Measurements from ENCODE around the gene KLHL21. TPM values are rescaled to one million over a fixed set of nuclear protein-coding genes. Genes with fewer than 3 reads are reported as not detected.
"Not testable (repeated sequence)": the region's sequence is repeated elsewhere in the genome, so short reads cannot be mapped to it uniquely, and the experiment has no call there.

The KLHL21 gene, protein sequence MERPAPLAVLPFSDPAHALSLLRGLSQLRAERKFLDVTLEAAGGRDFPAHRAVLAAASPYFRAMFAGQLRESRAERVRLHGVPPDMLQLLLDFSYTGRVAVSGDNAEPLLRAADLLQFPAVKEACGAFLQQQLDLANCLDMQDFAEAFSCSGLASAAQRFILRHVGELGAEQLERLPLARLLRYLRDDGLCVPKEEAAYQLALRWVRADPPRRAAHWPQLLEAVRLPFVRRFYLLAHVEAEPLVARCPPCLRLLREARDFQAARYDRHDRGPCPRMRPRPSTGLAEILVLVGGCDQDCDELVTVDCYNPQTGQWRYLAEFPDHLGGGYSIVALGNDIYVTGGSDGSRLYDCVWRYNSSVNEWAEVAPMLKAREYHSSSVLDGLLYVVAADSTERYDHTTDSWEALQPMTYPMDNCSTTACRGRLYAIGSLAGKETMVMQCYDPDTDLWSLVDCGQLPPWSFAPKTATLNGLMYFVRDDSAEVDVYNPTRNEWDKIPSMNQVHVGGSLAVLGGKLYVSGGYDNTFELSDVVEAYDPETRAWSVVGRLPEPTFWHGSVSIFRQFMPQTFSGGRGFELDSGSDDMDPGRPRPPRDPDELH
- 10 to 100 TPM; 20.2 to 46.2 TPM for total RNA-seq

DNA sequence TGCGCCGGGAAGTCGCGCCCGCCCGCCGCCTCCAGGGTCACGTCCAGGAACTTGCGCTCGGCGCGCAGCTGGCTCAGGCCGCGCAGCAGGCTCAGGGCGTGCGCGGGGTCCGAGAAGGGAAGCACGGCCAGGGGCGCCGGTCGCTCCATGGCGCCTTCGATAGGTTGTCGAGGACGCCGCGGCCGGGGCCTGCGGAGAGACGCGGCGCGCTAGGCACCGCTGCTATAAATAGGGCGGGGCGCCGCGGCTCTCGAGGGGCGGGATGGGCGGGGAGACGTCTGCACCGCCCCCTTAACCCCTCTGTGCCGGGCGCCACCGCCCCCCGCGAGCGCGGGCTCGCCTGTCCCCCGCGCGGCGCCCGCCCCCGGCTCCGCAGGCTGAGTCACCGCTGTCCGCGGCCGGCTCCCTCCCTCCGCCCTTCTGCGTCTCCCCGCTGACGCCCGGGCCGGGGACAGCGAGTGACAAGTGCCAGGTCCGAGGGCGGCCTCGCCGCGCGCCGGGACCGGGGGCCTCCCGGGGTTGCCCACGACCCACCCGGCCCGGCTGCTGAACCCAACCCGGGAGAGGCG lies at the start of gene KLHL21:
Gene KLHL21, minus strand, starts transcription at position 201 of the 569 bp plus-strand sequence. Its CDS starts 52 bp downstream, at position 149.
- ATAC-seq (peak; percentile 89 to 93), DNase-seq (ENCODE audit: low spot score) (peak; percentile 96)
- Mint-ChIP-seq H3K9me3 (no peaks in the 10 kb centered on the region), H3K4me3 (peak within 1 kb of the TSS; percentile 94), H3K4me1 (ENCODE audit: low read depth in 2 of 2) (peaks cover 21 to 38% of the 10 kb centered on the region in 2 donors), H3K27ac (peak within 1 kb of the TSS; percentile 94 to 95), H3K36me3 (no peaks in the 10 kb centered on the region), H3K27me3 (no peaks in the 10 kb centered on the region)

DNA sequence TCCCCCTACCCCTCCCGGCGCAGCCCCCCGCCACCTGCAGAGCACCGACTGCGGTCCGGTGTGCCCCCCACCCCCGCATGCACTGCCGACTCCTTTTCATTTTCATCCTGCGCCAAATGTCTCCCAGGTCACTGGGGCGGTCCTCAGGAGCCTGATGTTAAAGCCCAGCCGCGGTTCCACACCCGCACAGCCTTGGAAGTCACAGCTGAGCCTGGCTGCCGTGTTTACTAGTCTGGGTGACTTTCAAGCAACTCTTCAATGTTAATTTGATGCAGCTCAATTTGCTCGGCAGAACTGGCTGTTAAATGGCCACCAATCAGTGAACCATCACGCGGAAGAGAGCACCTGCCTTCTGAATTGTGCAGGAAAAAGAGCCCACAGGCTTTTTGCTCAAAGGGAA lies 49.2 kb upstream of the KLHL21 start:
- Mint-ChIP-seq H3K9me3 (no peaks in the 10 kb centered on the region), H3K4me3 (no peak overlapping the region), H3K27ac (no peak overlapping the region), H3K27me3 (no peaks in the 10 kb centered on the region), H3K36me3 (no peaks in the 10 kb centered on the region), H3K4me1 (ENCODE audit: low read depth in 2 of 2) (no peaks in the 10 kb centered on the region)
- DNase-seq (ENCODE audit: low spot score): no peak
- no peak for ATAC-seq

DNA sequence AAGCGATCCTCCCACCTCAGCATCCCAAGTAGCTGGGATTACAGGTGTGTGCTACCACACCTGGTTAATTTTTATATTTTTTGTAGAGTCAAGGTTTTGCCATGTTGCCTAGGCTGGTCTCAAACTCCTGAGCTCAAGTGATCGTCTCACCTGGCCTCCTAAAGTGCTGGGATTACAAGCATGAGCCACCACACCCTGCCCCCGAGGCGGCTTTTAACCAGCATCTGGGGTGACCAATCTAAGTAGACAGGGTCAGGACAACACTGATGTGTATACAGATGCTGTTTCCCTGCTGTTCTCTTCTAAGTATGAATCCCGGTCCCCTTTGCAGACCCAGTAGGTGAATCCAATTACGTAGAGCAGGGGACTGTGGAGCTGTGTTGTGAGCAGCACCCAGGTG lies 45.9 kb upstream of the KLHL21 start:
- H3K4me1 Mint-ChIP-seq (ENCODE audit: low read depth in 2 of 2): no peaks in the 10 kb centered on the region
- no peak overlapping the region for H3K27ac Mint-ChIP-seq
- H3K36me3 Mint-ChIP-seq: no peaks in the 10 kb centered on the region
- H3K9me3 Mint-ChIP-seq: no peaks in the 10 kb centered on the region
- ATAC-seq (no peak), DNase-seq (ENCODE audit: low spot score) (no peak)
- no peak overlapping the region for H3K4me3 Mint-ChIP-seq
- H3K27me3 Mint-ChIP-seq: no peaks in the 10 kb centered on the region

DNA sequence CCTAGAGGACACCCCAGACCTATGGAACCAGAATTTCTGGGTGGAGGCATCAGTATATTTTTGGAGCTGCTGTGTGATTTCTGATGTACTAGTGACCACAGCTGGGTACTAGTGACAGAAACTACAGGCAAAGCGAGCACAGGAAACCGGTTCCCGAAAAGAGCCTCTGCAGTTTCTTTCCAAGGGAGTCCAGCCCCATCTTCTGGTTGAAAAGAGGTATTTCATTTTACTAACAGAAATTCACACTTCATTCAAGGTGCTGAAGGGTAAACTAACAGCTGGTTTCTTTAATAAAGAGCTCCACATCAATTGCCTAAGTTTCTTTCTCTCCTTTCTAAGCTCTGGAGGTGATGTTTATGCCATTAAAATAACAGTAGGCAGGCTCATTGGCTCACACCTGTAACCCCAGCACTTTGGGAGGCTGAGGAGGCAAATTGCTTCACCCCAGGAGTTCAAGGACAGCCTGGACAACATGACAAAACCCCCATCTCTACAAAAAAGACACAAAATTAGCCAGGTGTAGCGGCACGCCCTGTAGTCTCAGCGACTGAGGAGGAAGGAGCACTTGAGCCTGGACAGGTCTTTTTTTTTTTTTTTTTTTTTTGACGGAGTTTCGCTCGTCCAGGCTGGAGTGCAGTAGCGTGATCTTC lies 44.0 kb upstream of the KLHL21 start:
- no peaks in the 10 kb centered on the region for H3K36me3 Mint-ChIP-seq
- ATAC-seq (peak in 1 of 2 donors; percentile 48), DNase-seq (ENCODE audit: low spot score) (no peak)
- H3K4me1 Mint-ChIP-seq (ENCODE audit: low read depth in 2 of 2): no peaks in the 10 kb centered on the region
- H3K4me3 Mint-ChIP-seq: no peak overlapping the region
- no peaks in the 10 kb centered on the region for H3K27me3 Mint-ChIP-seq
- no peak overlapping the region for H3K27ac Mint-ChIP-seq
- H3K9me3 Mint-ChIP-seq: no peaks in the 10 kb centered on the region

DNA sequence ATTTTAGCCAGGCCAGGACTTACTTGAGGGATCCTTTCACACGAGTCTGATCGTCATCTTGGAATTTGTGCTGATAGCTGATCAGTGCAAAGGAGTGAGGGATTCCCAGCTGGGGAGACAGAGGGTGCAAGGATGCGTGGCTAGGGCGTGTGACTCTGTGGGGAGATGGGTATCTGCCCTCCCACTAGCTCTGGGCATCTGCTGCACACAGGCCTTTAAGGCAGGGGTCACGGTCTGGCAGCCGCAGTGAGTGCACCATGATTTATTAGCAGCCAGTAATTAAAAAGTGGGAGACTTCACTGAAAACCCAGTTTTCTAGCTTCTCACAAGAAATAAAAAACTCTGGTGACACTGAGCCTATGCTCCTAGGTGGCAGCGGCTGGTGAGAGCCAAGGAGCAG lies 42.3 kb upstream of the KLHL21 start:
- H3K27me3 Mint-ChIP-seq: no peaks in the 10 kb centered on the region
- H3K4me3 Mint-ChIP-seq: no peak overlapping the region
- no peak for ATAC-seq
- no peaks in the 10 kb centered on the region for H3K4me1 Mint-ChIP-seq (ENCODE audit: low read depth in 2 of 2)
- DNase-seq (ENCODE audit: low spot score): no peak
- H3K27ac Mint-ChIP-seq: no peak overlapping the region
- no peaks in the 10 kb centered on the region for H3K9me3 Mint-ChIP-seq
- H3K36me3 Mint-ChIP-seq: no peaks in the 10 kb centered on the region

DNA sequence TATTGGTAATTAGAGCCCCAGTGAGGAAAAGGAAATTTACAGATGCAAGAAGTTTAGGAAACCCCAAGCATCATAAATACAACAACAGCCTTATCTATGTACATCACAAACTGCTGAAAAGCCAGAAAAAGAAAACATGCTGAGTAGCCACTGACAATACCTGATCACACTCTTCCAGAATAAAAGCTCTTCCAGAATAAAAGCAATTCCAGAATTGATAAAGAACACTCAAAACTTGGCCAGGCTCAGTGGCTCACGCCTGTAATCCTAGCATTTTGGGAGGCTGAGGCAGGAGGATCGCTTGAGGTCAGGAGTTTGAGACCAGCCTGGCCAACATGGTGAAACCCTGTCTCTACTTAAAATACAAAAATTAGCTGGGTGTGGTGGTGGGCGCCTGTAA lies 38.2 kb upstream of the KLHL21 start:
- H3K4me1 Mint-ChIP-seq (ENCODE audit: low read depth in 2 of 2); H3K27ac Mint-ChIP-seq; ATAC-seq; H3K4me3 Mint-ChIP-seq; H3K9me3 Mint-ChIP-seq; H3K27me3 Mint-ChIP-seq; H3K36me3 Mint-ChIP-seq; DNase-seq (ENCODE audit: low spot score): not testable (repeated sequence)

DNA sequence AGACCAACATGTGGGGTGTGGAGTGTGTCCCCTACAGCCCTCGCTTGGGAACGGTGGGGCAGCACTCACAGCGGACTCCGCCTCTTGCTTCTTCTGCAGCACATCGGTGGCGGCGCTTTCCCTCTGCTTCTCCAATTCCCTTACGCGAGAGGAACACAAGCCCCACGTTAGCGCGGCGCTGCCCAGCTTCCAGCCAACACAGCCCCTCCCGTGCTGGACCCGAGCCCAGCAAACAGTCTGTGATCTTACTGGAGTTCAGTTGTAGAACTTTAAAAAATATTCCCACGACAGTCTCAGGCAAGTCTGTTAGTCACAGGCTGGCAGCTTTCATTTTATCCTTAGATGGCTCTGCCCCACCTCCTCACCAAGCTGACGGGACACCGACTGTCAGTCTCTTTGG lies 35.6 kb upstream of the KLHL21 start:
- Mint-ChIP-seq H3K36me3 (no peaks in the 10 kb centered on the region), H3K4me1 (ENCODE audit: low read depth in 2 of 2) (no peaks in the 10 kb centered on the region)

DNA sequence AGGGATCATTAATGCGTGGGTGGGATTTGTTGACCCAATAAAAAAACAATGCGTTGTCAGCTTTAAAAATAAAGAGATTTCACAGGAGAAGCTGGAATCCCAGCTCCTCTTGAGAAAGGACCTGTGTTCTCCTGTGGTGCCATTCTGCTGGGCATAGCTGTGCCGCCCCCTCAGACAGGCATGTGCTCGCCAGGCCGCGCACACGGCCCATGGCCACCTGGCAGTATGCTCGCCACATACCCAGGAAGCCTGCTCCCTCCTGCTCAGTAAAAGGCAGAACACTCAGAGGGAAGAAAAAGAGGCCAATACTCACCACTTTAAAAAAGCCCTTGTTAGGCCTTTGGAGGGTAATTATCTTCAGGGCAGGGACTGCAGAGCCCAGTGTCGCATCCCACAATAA lies 35.1 kb upstream of the KLHL21 start:
- no peaks in the 10 kb centered on the region for H3K27me3 Mint-ChIP-seq
- H3K9me3 Mint-ChIP-seq: no peaks in the 10 kb centered on the region

More for the DNA sequence above, 35.6 kb upstream of the KLHL21 start:
- Mint-ChIP-seq H3K27me3 (no peaks in the 10 kb centered on the region), H3K27ac (no peak overlapping the region), H3K9me3 (no peaks in the 10 kb centered on the region), H3K4me3 (no peak overlapping the region)
- ATAC-seq: no peak
- DNase-seq (ENCODE audit: low spot score): no peak

DNA sequence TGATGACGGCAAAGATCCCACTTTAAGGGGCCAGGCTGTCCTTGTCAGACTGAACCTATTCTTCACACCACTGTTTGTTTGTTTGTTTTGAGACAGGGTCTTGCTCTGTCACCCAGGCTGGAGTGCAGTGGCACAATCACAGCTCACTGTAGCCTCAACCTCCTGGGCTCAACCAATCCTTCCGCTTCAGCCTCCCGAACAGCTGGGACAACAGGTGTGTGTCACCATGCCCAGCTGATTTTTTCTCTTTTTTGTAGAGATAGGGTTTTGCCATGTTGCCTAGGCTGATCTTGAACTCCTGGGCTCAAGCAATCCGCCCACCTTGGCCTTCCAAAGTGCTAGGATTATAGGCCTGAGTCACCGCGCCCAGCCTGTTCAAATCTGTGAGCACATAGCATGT lies 34.1 kb upstream of the KLHL21 start:
- not testable (repeated sequence) for ATAC-seq; H3K9me3 Mint-ChIP-seq; H3K27me3 Mint-ChIP-seq; H3K4me1 Mint-ChIP-seq (ENCODE audit: low read depth in 2 of 2); H3K27ac Mint-ChIP-seq; DNase-seq (ENCODE audit: low spot score); H3K4me3 Mint-ChIP-seq; H3K36me3 Mint-ChIP-seq

More for the DNA sequence above, 35.1 kb upstream of the KLHL21 start:
- H3K4me1 Mint-ChIP-seq (ENCODE audit: low read depth in 2 of 2): no peaks in the 10 kb centered on the region
- no peak overlapping the region for H3K27ac Mint-ChIP-seq
- no peaks in the 10 kb centered on the region for H3K36me3 Mint-ChIP-seq
- ATAC-seq: no peak
- DNase-seq (ENCODE audit: low spot score): no peak
- no peak overlapping the region for H3K4me3 Mint-ChIP-seq

DNA sequence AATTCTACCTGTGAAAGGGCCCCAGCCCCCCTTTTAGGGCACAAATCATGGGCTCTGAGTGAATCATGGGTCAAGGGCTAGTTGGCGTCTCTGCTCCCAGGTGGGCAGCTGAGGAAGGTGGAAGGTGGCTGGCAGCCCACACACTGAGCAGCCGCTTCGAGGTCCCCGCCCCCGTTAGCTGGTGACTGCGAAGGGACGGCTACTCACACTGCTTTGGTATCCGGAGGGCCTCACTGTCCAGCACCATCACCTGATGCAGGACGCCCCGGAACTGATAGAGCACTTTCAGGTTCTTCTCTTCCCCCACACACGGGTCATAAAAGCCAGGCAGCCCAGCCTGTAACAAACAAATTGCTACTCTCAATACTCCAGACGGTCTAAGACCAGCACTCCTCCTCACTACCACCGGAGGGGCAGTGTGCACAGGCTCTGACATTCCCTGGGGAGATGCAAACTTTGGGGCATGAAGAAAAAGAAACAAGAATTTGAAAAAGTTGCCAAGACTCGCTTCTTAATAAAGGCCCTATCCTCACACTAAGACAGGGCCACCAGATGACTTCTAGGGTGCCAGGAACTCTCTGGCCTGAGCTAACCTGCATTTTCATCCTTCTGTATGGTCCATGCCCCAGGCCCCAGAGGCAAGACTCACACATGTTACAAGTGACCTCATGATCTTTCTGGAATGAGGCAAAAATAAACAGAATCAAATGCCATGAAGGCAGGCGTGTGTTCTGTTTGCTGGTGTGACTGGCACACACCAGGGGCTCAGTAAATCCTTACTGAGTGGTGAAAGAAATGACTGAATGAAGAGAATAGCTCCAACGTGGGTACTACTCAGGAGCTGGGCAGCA lies 33.5 kb upstream of the KLHL21 start:
- no peaks in the 10 kb centered on the region for H3K4me1 Mint-ChIP-seq (ENCODE audit: low read depth in 2 of 2)

DNA sequence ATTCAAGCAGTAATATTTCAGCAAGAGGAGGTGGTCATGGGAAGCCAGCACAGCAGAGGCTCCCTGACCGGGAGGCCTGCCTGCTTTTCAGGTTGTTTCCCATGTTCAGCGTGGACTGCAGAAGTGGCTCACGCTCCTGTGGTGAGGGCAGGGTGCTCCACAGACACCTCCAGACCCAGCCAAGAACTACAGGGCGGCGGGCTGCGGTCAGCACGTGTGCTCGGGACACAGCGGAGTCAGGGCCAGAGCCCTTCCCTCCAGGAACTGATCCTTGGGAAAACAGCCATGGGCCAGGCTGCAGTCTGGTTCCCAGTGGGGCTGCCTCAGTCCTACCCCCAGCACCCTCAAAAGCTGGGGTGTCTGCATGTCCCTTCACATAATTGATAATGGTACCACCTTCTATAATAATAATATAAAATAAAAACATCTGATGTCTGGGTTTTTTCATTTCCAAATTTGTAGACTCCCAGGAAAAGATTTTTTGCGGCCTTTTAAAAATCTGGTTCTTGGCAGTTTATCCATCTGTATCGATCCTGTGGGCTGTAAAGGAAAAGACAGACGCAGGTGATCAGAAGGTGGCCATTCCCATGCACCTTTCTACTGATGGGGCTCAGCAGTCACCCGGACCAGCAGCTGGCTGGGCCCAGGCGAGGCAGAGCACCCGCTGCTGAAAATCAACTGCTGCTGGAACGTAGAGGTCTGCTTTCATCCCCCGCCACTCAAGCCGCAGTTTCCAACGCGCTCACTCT lies 32.7 kb upstream of the KLHL21 start:
- Mint-ChIP-seq H3K36me3 (no peaks in the 10 kb centered on the region), H3K27me3 (no peaks in the 10 kb centered on the region), H3K9me3 (no peaks in the 10 kb centered on the region), H3K27ac (no peak overlapping the region), H3K4me3 (no peak overlapping the region), H3K4me1 (ENCODE audit: low read depth in 2 of 2) (no peaks in the 10 kb centered on the region)
- DNase-seq (ENCODE audit: low spot score) (no peak), ATAC-seq (no peak)

More for the DNA sequence above, 33.5 kb upstream of the KLHL21 start:
- Mint-ChIP-seq H3K27me3 (no peaks in the 10 kb centered on the region), H3K9me3 (no peaks in the 10 kb centered on the region), H3K36me3 (no peaks in the 10 kb centered on the region), H3K4me3 (no peak overlapping the region), H3K27ac (no peak overlapping the region)
- no peak for DNase-seq (ENCODE audit: low spot score)
- ATAC-seq: no peak

DNA sequence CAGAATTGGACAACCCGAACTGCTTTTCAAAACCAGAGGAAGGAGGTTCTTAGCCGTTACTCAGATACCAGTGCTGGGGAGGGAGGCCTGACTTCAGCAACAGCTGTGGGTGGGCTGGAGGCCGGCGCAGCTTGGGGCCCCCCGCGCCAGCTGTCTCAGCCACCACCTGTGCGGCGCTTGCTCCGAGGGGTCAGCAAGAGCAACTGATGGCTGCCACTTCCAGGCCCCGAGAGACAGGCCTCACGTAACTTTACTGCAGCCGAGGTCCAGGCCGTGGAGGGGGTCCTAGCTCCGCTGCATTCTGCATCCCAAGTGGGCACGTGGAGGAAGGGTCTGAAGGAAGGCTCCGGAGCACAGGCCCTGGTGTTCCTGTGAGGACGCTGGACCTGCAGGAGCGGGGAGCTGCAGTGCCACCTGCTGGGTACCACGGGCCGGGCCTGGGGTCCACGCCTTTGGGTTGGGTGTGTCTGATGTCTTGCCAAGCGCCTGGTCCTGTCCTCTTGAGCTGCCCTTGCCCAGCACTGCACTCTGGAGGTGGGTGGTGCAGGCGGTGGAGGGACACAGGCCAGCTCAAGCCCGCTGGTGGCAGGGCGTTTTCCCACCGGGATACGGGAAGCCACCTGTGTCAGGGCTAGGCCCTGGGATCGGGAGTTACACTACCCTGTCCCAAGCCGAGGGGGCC lies 31.8 kb upstream of the KLHL21 start:
- no peak overlapping the region for H3K27ac Mint-ChIP-seq
- ATAC-seq: peak in 1 of 2 donors; percentile 37
- no peak overlapping the region for H3K4me3 Mint-ChIP-seq
- H3K9me3 Mint-ChIP-seq: no peaks in the 10 kb centered on the region
- H3K4me1 Mint-ChIP-seq (ENCODE audit: low read depth in 2 of 2): peaks cover 0 to 5% of the 10 kb centered on the region in 2 donors
- DNase-seq (ENCODE audit: low spot score): no peak
- H3K36me3 Mint-ChIP-seq: no peaks in the 10 kb centered on the region
- H3K27me3 Mint-ChIP-seq: no peaks in the 10 kb centered on the region

Measured in natural killer cell treated with Interleukin-12 subunit alpha and Interleukin-12 subunit beta and Interleukin-15 and Interleukin-18, amount 100 ng/mL, for 72 hours (primary cell).